CD14-positive monocyte (primary cell): ENCODE measurements around the gene CARD19. TPM values are rescaled to one million over a fixed set of nuclear protein-coding genes. Genes with fewer than 3 reads are reported as not detected.

Source experiments
- DNase-seq, 3 donors: peaks; one replicate each; pipeline ENCODE4 v3.0.0-alpha.2; 2011 to 2022
- H2AFZ ChIP-seq: 2 replicates; pipeline ENCODE4 v1.6.0; 2012; ENCODE audit warnings: mild to moderate bottlenecking, low read depth, low read length, inconsistent platforms; ENCODE audit not compliant: insufficient read depth, poor library complexity, severe bottlenecking
- H3K27ac ChIP-seq, 2 donors: 1 replicate in 1 of 2; 2 replicates in 1 of 2; pipeline ENCODE4 v1.5.1; 2012 to 2013; ENCODE audit warnings: low read length in 2 of 2, control low read depth in 1 of 2, inconsistent platforms in 1 of 2, low read depth in 1 of 2, mild to moderate bottlenecking in 1 of 2
- H3K27me3 ChIP-seq, 2 donors: one replicate each; pipeline versions ENCODE4 v1.6.0 to v1.6.1; 2011 to 2013; ENCODE audit warnings: low read length in 2 of 2; ENCODE audit not compliant: control insufficient read depth in 2 of 2, insufficient read depth in 2 of 2
- H3K36me3 ChIP-seq, 2 donors: replicated peaks in 1 of 2; 1 replicate in 1 of 2; 2 replicates in 1 of 2; pipeline versions ENCODE4 v1.5.1 to v1.6.1; 2012 to 2013; ENCODE audit warnings: low read length in 2 of 2, control low read depth in 1 of 2, inconsistent platforms in 1 of 2, mild to moderate bottlenecking in 1 of 2; ENCODE audit not compliant: insufficient read depth in 2 of 2, control insufficient read depth in 1 of 2
- H3K4me1 ChIP-seq, 2 donors: 1 replicate in 1 of 2; 2 replicates in 1 of 2; pipeline versions ENCODE4 v1.5.1 to v1.6.1; 2012 to 2013; ENCODE audit warnings: low read length in 2 of 2, control low read depth in 1 of 2, inconsistent platforms in 1 of 2, mild to moderate bottlenecking in 1 of 2, moderate library complexity in 1 of 2; ENCODE audit not compliant: insufficient read depth in 2 of 2, control insufficient read depth in 1 of 2
- H3K4me2 ChIP-seq: replicated peaks from 2 replicates; pipeline ENCODE3; 2012; ENCODE audit warnings: low read length, moderate library complexity, mild to moderate bottlenecking; ENCODE audit not compliant: poor library complexity, severe bottlenecking; ENCODE audit errors: extremely low read depth
- H3K4me3 ChIP-seq, 3 experiments: fragments of 200-600 bp in 1 of 3; sonication (generic) in 1 of 3; replicated peaks in 1 of 3; 1 replicate in 2 of 3; 2 replicates in 1 of 3; pipeline ENCODE4 v1.5.1; 2011 to 2013; ENCODE audit warnings: low read length in 3 of 3, mild to moderate bottlenecking in 3 of 3, control low read depth in 2 of 3, low read depth in 2 of 3, inconsistent platforms in 1 of 3, moderate library complexity in 1 of 3
- H3K79me2 ChIP-seq: 2 replicates; pipeline ENCODE4 v1.6.0; 2012; ENCODE audit warnings: mild to moderate bottlenecking, control low read depth, inconsistent platforms, low read length, moderate library complexity; ENCODE audit not compliant: insufficient read depth
- H3K9ac ChIP-seq: 2 replicates; pipeline ENCODE4 v1.6.0; 2017; ENCODE audit warnings: low read length, mild to moderate bottlenecking; ENCODE audit not compliant: insufficient read depth, poor library complexity, severe bottlenecking
- H3K9me3 ChIP-seq, 2 donors: replicated peaks in 1 of 2; 1 replicate in 1 of 2; 2 replicates in 1 of 2; pipeline versions ENCODE4 v1.5.1 to v1.6.1; 2012 to 2013; ENCODE audit warnings: low read length in 2 of 2, control low read depth in 1 of 2; ENCODE audit not compliant: control insufficient read depth in 1 of 2, insufficient read depth in 1 of 2
- H4K20me1 ChIP-seq: 2 replicates; pipeline ENCODE4 v1.6.0; 2012; ENCODE audit warnings: mild to moderate bottlenecking, low read length, control low read depth, moderate library complexity; ENCODE audit not compliant: insufficient read depth
- H3K27ac Mint-ChIP-seq, 7 donors: one replicate each; pipeline ENCODE4 v1.8.0; 2020; ENCODE audit warnings: mild to moderate bottlenecking in 7 of 7, mixed read lengths in 7 of 7, moderate library complexity in 6 of 7, inconsistent platforms in 2 of 7
- H3K27me3 Mint-ChIP-seq, 3 donors: one replicate each; pipeline ENCODE4 v1.8.0; 2021 to 2022; ENCODE audit warnings: low read depth in 3 of 3, mild to moderate bottlenecking in 3 of 3, mixed read lengths in 3 of 3, moderate library complexity in 3 of 3, inconsistent platforms in 1 of 3
- H3K36me3 Mint-ChIP-seq, 2 donors: one replicate each; pipeline ENCODE4 v1.8.0; 2020; ENCODE audit warnings: mixed read lengths in 2 of 2, inconsistent platforms in 1 of 2, mild to moderate bottlenecking in 1 of 2
- H3K4me1 Mint-ChIP-seq: one replicate; pipeline ENCODE4 v1.8.0; 2020; ENCODE audit warnings: mild to moderate bottlenecking, mixed read lengths
- H3K4me3 Mint-ChIP-seq, 2 donors: one replicate each; pipeline ENCODE4 v1.8.0; 2020; ENCODE audit warnings: mild to moderate bottlenecking in 2 of 2, mixed read lengths in 2 of 2, moderate library complexity in 1 of 2
- H3K9me3 Mint-ChIP-seq, 7 donors: one replicate each; pipeline ENCODE4 v1.8.0; 2020 to 2022; ENCODE audit warnings: mixed read lengths in 7 of 7, mild to moderate bottlenecking in 6 of 7, moderate library complexity in 6 of 7, inconsistent platforms in 2 of 7
- CTCF ChIP-seq: fragments of 200-600 bp; IDR thresholded peaks from one replicate; pipeline ENCODE4 v1.8.0; 2022; ENCODE audit warnings: antibody characterized with exemption, mild to moderate bottlenecking
- WGBS: methylation state at CpG from one replicate; pipeline ENCODE4 v1.1.5; 2013; ENCODE audit warnings: missing lambda C conversion rate; ENCODE audit not compliant: insufficient coverage; 5-methylcytosine and 5-hydroxymethylcytosine counted together
- intact Hi-C, 2 donors: fragments of 100-400 bp; cut with micrococcal nuclease; formaldehyde crosslinking; loops; one replicate each; pipeline versions ENCODE4 v1.15.0 to v1.15.1; 2023
- polyA plus RNA-seq, 3 donors: library from polyadenylated mRNA; depleted of rRNA in 1 of 3; unstranded in 2 of 3; stranded (reverse) in 1 of 3; fragments of 300-500 nt in 2 of 3; fragments of >200 nt in 1 of 3; fragmentation: Illumina TruSeq in 2 of 3; gene quantifications; 1 replicate in 2 of 3; 2 replicates in 1 of 3; pipeline ENCODE4 v1.2.3, GENCODE V29; 2012 to 2021

The CARD19 gene
- polyA plus RNA-seq, 3 donors: 130 to 506 (median 137) TPM

- H2AFZ ChIP-seq: no peak overlapping the region
- no peak overlapping the region for H3K27ac ChIP-seq
- peaks cover 30 to 39% of the 10 kb centered on the region in 2 donors for H3K4me1 ChIP-seq
- H3K27me3 Mint-ChIP-seq: peaks cover 0 to 2% (median 2%) of the 10 kb centered on the region in 3 donors
- H3K4me3 ChIP-seq: no peak overlapping the region
- H3K27ac Mint-ChIP-seq: peak overlapping the region in 3 of 7 donors; percentile 41 to 69 (median 42)
- no peaks in the 10 kb centered on the region for H3K27me3 ChIP-seq
- H3K9ac ChIP-seq: no peak overlapping the region
- peaks cover 33 to 38% of the 10 kb centered on the region in 2 donors for H3K36me3 Mint-ChIP-seq
- H3K9me3 ChIP-seq: peaks cover 14 to 18% of the 10 kb centered on the region in 2 donors
- no peak for DNase-seq
- no peaks in the 10 kb centered on the region for H3K79me2 ChIP-seq
- H3K36me3 ChIP-seq: peaks cover 2 to 14% of the 10 kb centered on the region in 2 donors
- no peaks in the 10 kb centered on the region for H4K20me1 ChIP-seq
- no peak for TF ChIP-seq CTCF
- WGBS: 95% methylated on average over 5 of the region's 12 CpGs
- H3K9me3 Mint-ChIP-seq: peaks cover 15 to 26% (median 24%) of the 10 kb centered on the region in 7 donors
- H3K4me2 ChIP-seq: no peak overlapping the region
- H3K4me3 Mint-ChIP-seq: peak overlapping the region in 1 of 2 donors; percentile 27
- peaks cover 40% of the 10 kb centered on the region for H3K4me1 Mint-ChIP-seq
- intact Hi-C loops: loop anchor here in 1 of 2 donors (5.0 kb wide), 1 partner anchor 62 kb away; no protein-coding TSS in a partner anchor
Observed at GRCh38 chr9:93089481-93089991, 6.5 kb upstream of the CARD19 start.

GRCh38 chr9:93090091-93090655 lies 5.8 kb upstream of the CARD19 start:
- H3K9me3 ChIP-seq: peaks cover 14 to 18% of the 10 kb centered on the region in 2 donors
- no peaks in the 10 kb centered on the region for H4K20me1 ChIP-seq
- Mint-ChIP-seq H3K4me1 (peaks cover 46% of the 10 kb centered on the region), H3K9me3 (peaks cover 15 to 26% (median 24%) of the 10 kb centered on the region in 7 donors), H3K4me3 (no peak overlapping the region), H3K27me3 (peaks cover 0 to 2% (median 2%) of the 10 kb centered on the region in 3 donors), H3K36me3 (peaks cover 33 to 38% of the 10 kb centered on the region in 2 donors), H3K27ac (peak overlapping the region in 1 of 7 donors; percentile 42)
- no peak overlapping the region for H3K4me2 ChIP-seq
- H3K9ac ChIP-seq: no peak overlapping the region
- H3K4me3 ChIP-seq: no peak overlapping the region
- DNase-seq: no peak
- H3K36me3 ChIP-seq: peaks cover 2 to 9% of the 10 kb centered on the region in 2 donors
- peaks cover 36 to 45% of the 10 kb centered on the region in 2 donors for H3K4me1 ChIP-seq
- no peaks in the 10 kb centered on the region for H3K27me3 ChIP-seq
- intact Hi-C loops: loop anchor here (5.0 to 10.0 kb wide), 6 partner anchors 53 to 475 kb away; partner anchors contain the start of genes BICD2 (in 2 of the 2), FAM120A (in 2 of the 2) and FAM120AOS (in 2 of the 2)
- WGBS: 97% methylated on average over 5 of the region's 8 CpGs
- H3K79me2 ChIP-seq: no peaks in the 10 kb centered on the region
- no peak for TF ChIP-seq CTCF
- H2AFZ ChIP-seq: no peak overlapping the region
- no peak overlapping the region for H3K27ac ChIP-seq
